ENCODE measurements around the gene DNAJC19.

DNA sequence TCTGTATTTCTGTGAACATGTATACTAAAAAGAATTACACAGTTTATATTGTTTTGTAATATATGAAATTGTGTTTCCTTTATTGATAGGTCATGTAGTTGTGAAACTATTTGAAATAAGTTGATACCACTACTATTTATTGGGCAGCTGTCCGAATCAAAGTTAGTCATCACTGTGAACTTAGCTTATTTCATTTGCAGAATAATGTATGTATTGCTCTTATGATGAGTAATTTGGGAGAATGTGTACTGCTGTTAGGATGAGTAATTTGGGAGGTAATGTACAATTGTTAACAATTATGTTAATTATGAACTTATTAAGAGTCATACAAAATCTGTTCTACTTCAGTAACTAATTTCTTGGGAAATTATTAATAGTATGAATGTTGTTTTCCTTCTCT lies 54.9 kb downstream of the DNAJC19 start:
- TF ChIP-seq CTCF (conservative IDR thresholded peaks at IDR 0.05; ENCODE audit: low read length) (no peak), EZH2phosphoT487 (IDR thresholded peaks at IDR 0.05; ENCODE audit: borderline replicate concordance) (no peak)

Data from Loucy (cell line).